ENCODE measurements around the gene IL20RA.
A peak's percentile ranks its signal among the peaks of the same experiment; 100 is the strongest.

Gene IL20RA

DNA sequence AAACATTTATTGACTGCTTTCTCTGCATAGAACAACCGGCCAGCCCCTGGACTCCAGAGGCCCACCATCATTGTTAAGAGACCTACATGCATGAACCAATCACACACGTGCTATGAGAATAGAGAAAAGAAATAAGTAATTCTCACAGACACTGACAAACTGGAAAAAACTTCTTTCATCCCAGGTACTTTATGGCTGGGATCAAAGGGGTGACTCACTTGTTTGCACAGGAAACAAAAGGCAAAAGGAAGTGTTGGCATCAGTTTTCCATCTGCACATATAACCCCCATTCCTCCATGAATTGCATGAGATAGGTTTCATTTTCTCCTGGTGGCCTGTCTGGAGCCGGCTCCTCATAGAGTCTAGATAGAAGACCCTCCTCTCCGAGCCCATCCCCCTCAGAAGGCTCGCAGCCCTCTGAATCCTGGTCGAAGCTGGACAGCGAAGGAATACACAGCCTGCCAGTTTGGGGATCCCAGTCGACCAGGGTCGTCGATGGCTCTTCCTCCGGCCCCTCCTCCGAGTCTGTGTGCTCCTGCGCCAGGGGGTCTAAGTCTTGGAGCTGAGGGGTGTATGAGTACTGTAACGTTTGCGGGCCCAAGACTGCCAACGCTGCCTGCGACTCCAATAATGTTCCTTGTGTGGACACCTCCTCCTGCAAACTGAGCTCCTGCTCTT is 43.3 kb downstream of the IL20RA start:
- DNase-seq (ENCODE audit: low read depth), result peak; percentile 10
- TF ChIP-seq, protein P1, sequence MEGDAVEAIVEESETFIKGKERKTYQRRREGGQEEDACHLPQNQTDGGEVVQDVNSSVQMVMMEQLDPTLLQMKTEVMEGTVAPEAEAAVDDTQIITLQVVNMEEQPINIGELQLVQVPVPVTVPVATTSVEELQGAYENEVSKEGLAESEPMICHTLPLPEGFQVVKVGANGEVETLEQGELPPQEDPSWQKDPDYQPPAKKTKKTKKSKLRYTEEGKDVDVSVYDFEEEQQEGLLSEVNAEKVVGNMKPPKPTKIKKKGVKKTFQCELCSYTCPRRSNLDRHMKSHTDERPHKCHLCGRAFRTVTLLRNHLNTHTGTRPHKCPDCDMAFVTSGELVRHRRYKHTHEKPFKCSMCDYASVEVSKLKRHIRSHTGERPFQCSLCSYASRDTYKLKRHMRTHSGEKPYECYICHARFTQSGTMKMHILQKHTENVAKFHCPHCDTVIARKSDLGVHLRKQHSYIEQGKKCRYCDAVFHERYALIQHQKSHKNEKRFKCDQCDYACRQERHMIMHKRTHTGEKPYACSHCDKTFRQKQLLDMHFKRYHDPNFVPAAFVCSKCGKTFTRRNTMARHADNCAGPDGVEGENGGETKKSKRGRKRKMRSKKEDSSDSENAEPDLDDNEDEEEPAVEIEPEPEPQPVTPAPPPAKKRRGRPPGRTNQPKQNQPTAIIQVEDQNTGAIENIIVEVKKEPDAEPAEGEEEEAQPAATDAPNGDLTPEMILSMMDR (IDR thresholded peaks at IDR 0.05; ENCODE audit: low read length, missing control alignments), result no peak
- no peak overlapping the region for H3K4me3 ChIP-seq (replicated peaks; ENCODE audit: low read depth, low read length)

- no peak for DNase-seq (ENCODE audit: low read depth)
- TF ChIP-seq, protein P1 (IDR thresholded peaks at IDR 0.05; ENCODE audit: low read length, missing control alignments), result no peak
- H3K4me3 ChIP-seq (replicated peaks; ENCODE audit: low read depth, low read length), result no peak overlapping the region
These were observed 43.9 kb downstream of the IL20RA start for GRCh38 chr6:137000825-137001224.

DNA sequence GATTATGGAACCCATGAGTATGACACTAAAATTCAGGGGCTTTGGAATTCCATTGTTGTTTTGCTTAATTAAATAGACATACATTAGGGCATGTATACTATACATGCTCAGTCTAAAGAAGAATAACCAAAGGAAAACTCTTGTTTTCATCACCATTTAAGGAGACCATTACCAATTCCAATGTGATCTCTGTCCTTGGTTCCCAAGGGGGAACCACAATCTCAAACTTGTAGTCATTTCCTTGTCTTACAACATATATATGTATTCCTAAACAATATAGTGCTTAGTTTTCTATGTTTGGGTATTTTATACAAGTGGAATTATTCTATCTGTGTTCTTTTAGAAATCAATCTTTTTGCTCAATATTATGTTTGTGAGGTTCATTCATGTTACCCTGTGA is 49.2 kb downstream of the IL20RA start:
- H3K4me3 ChIP-seq (replicated peaks; ENCODE audit: low read depth, low read length), result no peak overlapping the region
- TF ChIP-seq, protein P1 (IDR thresholded peaks at IDR 0.05; ENCODE audit: low read length, missing control alignments), result no peak
- DNase-seq (ENCODE audit: low read depth), result no peak

- H3K4me3 ChIP-seq (replicated peaks; ENCODE audit: low read depth, low read length), result no peak overlapping the region
- TF ChIP-seq, protein P1 (IDR thresholded peaks at IDR 0.05; ENCODE audit: low read length, missing control alignments), result no peak
- no peak for DNase-seq (ENCODE audit: low read depth)
These were observed 50.0 kb downstream of the IL20RA start for GRCh38 chr6:136994782-136995181.

GRCh38 chr6:136992113-136992512 is 52.7 kb downstream of the IL20RA start:
- DNase-seq (ENCODE audit: low read depth), result no peak
- TF ChIP-seq, protein P1 (IDR thresholded peaks at IDR 0.05; ENCODE audit: low read length, missing control alignments), result no peak

DNA sequence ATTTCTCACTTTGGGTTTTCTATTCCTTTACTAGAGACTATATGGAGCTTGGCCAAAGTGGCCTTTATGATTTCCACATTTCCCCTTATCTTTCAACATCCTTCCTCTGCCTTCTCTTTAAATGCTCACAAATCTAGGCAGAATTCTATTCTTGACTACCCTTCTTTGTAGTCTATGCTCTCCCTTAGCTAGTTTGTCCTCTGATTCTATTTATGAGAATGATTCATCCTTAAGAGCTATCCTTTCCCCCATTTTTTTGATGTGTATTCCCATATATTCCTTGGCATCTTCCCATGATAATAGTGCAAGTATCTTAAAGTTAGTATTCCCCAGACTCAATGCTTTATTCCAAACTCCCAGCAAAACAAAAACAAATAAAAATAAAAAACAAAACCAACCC is 53.1 kb downstream of the IL20RA start:
- DNase-seq (ENCODE audit: low read depth), result no peak
- TF ChIP-seq, protein P1 (IDR thresholded peaks at IDR 0.05; ENCODE audit: low read length, missing control alignments), result no peak
- H3K4me3 ChIP-seq (replicated peaks; ENCODE audit: low read depth, low read length), result no peak overlapping the region

More at GRCh38 chr6:136992113-136992512, 52.7 kb downstream of the IL20RA start:
- no peak overlapping the region for H3K4me3 ChIP-seq (replicated peaks; ENCODE audit: low read depth, low read length)

- no peak overlapping the region for H3K4me3 ChIP-seq (replicated peaks; ENCODE audit: low read depth, low read length)
- TF ChIP-seq, protein P1 (IDR thresholded peaks at IDR 0.05; ENCODE audit: low read length, missing control alignments), result no peak
- no peak for DNase-seq (ENCODE audit: low read depth)
These were observed 54.0 kb downstream of the IL20RA start for GRCh38 chr6:136990754-136991153.
